Measurements from ENCODE around the gene ABCA13.

DNA sequence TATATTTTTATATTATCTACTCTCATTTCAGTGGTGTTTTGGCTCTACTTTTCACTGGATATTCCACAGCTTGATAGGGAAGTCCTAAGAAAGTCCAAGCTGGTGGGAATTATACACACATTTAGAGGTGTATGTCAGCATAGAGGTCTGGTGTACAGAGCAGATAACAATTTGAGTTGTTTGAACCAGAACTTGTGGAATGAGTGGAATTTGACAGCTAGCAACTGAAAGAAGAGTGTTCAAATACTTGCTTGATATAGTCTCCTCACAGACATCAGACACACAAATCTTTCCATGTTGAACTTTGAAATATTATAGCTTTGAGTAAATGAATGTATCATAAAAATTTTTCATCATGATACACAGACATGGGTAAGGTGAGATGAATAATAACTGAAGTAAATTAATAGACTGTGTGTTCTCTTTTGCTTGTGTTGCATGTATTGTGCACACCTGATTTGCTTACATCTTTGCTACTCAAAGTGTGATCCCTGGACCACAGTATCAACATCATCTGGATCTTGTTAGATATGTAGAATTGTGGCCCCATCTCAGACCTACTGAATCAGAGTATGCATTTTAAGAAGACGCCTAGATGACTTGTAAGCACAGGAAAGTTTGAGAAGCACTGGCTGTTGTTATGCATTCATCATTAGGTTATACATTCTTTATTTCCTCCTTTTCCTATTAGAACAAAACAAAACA is 91.5 kb downstream of the ABCA13 start:
- TF ChIP-seq JUND (IDR thresholded peaks at IDR 0.05) (no peak), EZH2phosphoT487 (IDR thresholded peaks at IDR 0.05; ENCODE audit: borderline replicate concordance, low read depth) (no peak), SIN3A (IDR thresholded peaks at IDR 0.05; ENCODE audit: borderline replicate concordance, low read depth, low read length) (no peak), MXI1 (IDR thresholded peaks at IDR 0.05; ENCODE audit: low read depth, low read length) (no peak), RCOR1 (IDR thresholded peaks at IDR 0.05; ENCODE audit: low read length) (no peak), PBX3 (IDR thresholded peaks at IDR 0.05) (no peak), YY1 (IDR thresholded peaks at IDR 0.05; ENCODE audit: low read depth) (no peak), NFIC (IDR thresholded peaks at IDR 0.05; ENCODE audit: borderline replicate concordance) (no peak), REST (IDR thresholded peaks at IDR 0.05; ENCODE audit: low read depth, low read length) (no peak)
- TF ChIP-seq, protein P1, sequence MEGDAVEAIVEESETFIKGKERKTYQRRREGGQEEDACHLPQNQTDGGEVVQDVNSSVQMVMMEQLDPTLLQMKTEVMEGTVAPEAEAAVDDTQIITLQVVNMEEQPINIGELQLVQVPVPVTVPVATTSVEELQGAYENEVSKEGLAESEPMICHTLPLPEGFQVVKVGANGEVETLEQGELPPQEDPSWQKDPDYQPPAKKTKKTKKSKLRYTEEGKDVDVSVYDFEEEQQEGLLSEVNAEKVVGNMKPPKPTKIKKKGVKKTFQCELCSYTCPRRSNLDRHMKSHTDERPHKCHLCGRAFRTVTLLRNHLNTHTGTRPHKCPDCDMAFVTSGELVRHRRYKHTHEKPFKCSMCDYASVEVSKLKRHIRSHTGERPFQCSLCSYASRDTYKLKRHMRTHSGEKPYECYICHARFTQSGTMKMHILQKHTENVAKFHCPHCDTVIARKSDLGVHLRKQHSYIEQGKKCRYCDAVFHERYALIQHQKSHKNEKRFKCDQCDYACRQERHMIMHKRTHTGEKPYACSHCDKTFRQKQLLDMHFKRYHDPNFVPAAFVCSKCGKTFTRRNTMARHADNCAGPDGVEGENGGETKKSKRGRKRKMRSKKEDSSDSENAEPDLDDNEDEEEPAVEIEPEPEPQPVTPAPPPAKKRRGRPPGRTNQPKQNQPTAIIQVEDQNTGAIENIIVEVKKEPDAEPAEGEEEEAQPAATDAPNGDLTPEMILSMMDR (IDR thresholded peaks at IDR 0.05) = no peak
